Kidney epithelial cell (primary cell): ENCODE measurements around the gene BCAS3. TPM values are rescaled to one million over a fixed set of nuclear protein-coding genes. Genes with fewer than 3 reads are reported as not detected.

Experiments
- DNase-seq: peaks from one replicate; pipeline ENCODE4 v3.0.0-alpha.2; 2010; ENCODE audit warnings: low read depth
- H3K27me3 ChIP-seq: 2 replicates; pipeline ENCODE4 v1.6.0; 2011; ENCODE audit warnings: low read length; ENCODE audit not compliant: control insufficient read depth, insufficient read depth
- H3K36me3 ChIP-seq: 2 replicates; pipeline ENCODE4 v1.5.1; 2011; ENCODE audit warnings: low read length; ENCODE audit not compliant: control insufficient read depth, insufficient read depth
- H3K4me3 ChIP-seq: 2 replicates; pipeline ENCODE4 v1.5.1; 2011; ENCODE audit warnings: low read depth, mild to moderate bottlenecking, control low read depth, low read length
- total RNA-seq: library from RNA; depleted of rRNA; stranded (reverse); fragments of >200 nt; gene quantifications from 2 replicates; pipeline ENCODE4 v1.2.3, GENCODE V29; 2015
- TF ChIP-seq, protein P1 (sequence below): IDR thresholded peaks from 2 replicates; pipeline ENCODE4 v1.5.1; 2011; ENCODE audit warnings: mild to moderate bottlenecking, moderate library complexity, low read length, control low read depth, inconsistent platforms; ENCODE audit not compliant: insufficient read depth, poor library complexity, severe bottlenecking

Gene BCAS3
- total RNA-seq, 1 donor from 2014 or later = 26.7 TPM

DNA sequence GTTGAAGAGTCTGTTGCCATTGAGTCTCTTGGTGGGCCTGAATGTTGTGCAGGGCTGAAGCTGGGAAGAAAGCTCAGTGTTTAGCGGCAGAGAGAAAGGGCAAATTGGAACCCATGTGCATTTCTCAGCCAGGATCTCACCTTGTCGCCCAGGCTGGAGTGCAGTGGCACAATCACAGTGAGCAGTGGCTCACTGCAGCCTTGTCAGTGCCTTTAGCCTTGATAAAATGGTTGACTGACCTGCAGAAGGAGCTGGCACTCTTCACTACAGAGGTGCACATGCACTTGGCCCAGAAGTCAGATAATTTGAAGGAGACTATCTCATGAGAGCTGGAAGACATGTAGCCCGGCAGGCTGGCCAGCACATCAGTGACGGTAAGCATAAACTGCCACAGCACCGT, 597.7 kb downstream of the BCAS3 start:
- no peaks in the 10 kb centered on the region for H3K27me3 ChIP-seq
- H3K4me3 ChIP-seq = no peak overlapping the region
- DNase-seq = no peak
- H3K36me3 ChIP-seq = no peaks in the 10 kb centered on the region
- TF ChIP-seq, protein P1, sequence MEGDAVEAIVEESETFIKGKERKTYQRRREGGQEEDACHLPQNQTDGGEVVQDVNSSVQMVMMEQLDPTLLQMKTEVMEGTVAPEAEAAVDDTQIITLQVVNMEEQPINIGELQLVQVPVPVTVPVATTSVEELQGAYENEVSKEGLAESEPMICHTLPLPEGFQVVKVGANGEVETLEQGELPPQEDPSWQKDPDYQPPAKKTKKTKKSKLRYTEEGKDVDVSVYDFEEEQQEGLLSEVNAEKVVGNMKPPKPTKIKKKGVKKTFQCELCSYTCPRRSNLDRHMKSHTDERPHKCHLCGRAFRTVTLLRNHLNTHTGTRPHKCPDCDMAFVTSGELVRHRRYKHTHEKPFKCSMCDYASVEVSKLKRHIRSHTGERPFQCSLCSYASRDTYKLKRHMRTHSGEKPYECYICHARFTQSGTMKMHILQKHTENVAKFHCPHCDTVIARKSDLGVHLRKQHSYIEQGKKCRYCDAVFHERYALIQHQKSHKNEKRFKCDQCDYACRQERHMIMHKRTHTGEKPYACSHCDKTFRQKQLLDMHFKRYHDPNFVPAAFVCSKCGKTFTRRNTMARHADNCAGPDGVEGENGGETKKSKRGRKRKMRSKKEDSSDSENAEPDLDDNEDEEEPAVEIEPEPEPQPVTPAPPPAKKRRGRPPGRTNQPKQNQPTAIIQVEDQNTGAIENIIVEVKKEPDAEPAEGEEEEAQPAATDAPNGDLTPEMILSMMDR = no peak

DNA sequence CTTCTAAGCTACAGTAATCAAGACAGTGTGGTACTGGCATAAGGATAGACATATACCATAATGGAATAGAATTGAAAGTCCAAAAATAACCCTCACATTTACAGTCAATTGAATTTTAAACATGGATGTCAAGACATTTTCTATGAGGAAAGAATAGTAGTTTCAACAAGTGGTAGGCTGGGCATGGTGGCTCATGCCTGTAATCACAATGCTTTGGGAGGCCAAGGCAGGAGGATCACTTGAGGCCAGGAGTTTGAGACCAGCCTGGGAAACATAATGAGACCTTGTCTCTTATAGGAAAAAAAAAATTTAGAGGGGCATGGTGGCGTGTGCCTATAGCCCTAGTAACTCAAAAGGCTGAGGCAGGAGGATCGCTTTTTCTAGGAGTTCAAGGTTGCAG, 599.2 kb downstream of the BCAS3 start:
- Histone ChIP-seq H3K4me3 (no peak overlapping the region), H3K36me3 (no peaks in the 10 kb centered on the region), H3K27me3 (no peaks in the 10 kb centered on the region)
- TF ChIP-seq, protein P1 = no peak
- DNase-seq = no peak

DNA sequence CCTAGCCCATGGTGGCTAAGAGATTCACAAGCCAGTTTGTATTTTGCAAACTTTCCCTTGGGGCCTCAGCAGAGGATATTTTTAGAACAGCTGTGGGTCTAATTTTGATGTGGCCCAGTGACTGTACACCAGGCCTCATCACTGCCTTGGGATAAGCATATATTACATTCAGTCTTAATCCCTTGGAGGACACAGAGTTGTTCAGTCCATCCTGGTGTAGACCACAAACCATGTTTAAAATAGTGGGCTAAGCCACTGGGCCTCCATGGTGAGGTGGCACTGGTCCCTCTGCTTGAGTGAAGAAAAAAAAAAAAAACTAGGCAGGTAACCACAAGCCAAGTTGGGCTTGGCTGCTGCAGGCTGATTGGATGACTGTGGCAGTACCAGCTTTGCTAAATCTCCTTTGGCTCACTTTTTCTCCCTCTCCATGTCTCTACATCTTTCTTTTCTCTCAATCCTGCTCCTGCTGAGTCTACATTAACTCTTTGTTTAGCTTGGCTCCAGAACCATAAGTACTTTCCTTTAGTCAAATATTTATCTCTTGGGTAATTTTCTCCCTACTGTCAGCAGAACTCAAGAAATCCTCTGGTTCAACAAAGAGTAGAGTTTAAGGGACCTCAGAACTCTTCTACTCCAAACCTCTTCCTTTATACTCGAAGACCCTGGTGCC, 602.0 kb downstream of the BCAS3 start:
- no peaks in the 10 kb centered on the region for H3K27me3 ChIP-seq
- TF ChIP-seq, protein P1 = no peak
- no peak for DNase-seq
- no peak overlapping the region for H3K4me3 ChIP-seq
- no peaks in the 10 kb centered on the region for H3K36me3 ChIP-seq

DNA sequence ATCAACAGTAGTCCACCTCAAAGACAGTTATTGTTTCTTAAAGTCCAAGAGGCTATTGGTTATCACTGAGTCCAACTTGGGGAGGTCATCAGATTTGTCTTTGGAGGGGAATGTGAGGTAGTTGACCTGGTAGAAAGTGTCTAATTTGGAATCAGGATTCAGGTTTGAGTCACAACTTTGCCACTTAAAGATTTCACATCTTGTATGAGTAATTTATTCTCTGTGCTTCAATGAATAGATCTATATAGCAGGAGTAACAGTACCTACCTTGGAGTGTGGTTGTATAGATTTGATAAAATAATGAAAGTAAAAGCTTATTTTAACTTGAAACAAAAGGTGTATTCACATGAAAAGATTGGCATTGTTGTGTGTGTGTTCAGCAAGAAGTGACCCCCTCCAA, 602.7 kb downstream of the BCAS3 start:
- TF ChIP-seq, protein P1 = no peak
- Histone ChIP-seq H3K27me3 (no peaks in the 10 kb centered on the region), H3K36me3 (no peaks in the 10 kb centered on the region), H3K4me3 (no peak overlapping the region)
- no peak for DNase-seq

DNA sequence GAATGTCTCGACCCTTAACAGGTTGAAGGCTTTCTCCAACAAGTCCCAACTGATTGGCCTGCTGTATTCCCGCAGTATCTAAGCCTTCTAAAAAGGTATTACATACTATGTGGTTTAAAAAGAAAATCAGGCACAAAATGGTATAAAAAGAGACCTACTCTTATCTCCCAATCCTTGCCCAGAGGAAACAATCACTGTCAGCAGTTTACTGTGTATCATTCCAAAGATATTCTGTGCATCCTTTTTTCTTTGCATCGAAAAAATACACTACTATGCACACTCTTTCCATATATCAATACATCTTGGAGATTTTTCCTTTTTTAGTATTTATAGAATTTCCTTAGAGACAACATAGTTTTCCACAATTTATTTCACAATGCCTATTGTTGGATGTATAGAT, 603.2 kb downstream of the BCAS3 start:
- Histone ChIP-seq H3K4me3 (no peak overlapping the region), H3K36me3 (no peaks in the 10 kb centered on the region), H3K27me3 (no peaks in the 10 kb centered on the region)
- DNase-seq = no peak
- TF ChIP-seq, protein P1 = no peak

DNA sequence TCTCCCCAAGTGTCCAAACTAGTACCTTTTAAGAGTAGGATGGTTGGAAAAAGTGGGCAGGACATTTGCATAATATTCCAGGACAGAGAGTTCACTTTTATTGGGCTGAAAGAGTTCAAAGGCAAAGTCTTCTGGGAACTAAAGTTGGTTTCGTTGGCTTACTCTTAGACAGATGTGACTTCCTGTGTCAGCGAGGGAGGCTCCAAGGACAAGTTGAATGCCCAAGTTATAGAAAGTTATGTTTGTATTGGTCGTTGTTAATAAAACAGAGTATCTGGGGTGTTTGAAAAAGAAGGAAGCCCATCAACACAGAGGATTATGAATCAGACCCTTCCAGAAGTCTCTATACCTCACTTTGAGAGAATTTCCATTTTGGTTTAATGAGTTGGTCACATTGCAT, 604.7 kb downstream of the BCAS3 start:
- Histone ChIP-seq H3K27me3 (no peaks in the 10 kb centered on the region), H3K4me3 (no peak overlapping the region)
- TF ChIP-seq, protein P1 = no peak

More for the DNA sequence above, 604.7 kb downstream of the BCAS3 start:
- no peak for DNase-seq
- no peaks in the 10 kb centered on the region for H3K36me3 ChIP-seq
